Activated gamma-delta T cell (primary cell): ENCODE results near the gene CCRL2.

Experiments used
- DNase-seq: peaks from one replicate; lab custom pipeline; 2025; lab: John Stamatoyannopoulos, UW

CCRL2 gene

DNA sequence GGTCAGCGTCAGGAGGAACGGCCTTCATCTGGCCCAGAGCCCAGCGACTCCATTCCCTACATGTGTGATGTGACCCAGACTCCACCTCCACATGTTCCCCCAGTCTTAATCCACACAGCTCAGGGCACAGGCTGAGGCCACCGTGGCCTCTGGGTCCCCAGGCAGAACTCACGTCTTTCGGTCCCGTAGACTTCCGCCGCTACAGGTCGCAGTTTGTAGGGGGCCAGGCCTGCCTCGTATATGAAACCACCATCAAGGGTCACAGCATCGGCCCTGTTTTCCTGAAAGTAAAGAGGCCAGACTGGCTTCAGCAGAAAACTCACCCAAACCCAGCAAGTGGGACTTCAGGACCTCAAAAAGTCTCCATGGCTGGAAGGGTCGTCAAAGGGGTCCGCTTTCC is 49.1 kb downstream of the CCRL2 start:
- no peak for DNase-seq
